ENCODE measurements around the gene SLC11A1.

Gene SLC11A1, protein sequence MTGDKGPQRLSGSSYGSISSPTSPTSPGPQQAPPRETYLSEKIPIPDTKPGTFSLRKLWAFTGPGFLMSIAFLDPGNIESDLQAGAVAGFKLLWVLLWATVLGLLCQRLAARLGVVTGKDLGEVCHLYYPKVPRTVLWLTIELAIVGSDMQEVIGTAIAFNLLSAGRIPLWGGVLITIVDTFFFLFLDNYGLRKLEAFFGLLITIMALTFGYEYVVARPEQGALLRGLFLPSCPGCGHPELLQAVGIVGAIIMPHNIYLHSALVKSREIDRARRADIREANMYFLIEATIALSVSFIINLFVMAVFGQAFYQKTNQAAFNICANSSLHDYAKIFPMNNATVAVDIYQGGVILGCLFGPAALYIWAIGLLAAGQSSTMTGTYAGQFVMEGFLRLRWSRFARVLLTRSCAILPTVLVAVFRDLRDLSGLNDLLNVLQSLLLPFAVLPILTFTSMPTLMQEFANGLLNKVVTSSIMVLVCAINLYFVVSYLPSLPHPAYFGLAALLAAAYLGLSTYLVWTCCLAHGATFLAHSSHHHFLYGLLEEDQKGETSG

GRCh38 chr2:218381916-218382366 lies at the start of gene SLC11A1:
Gene SLC11A1, plus strand, starts transcription at chr2:218382273. Its CDS starts 96 bp downstream, at chr2:218382369.
- DNase-seq (ENCODE audit: low read depth in 2 of 2), result no peak

DNA sequence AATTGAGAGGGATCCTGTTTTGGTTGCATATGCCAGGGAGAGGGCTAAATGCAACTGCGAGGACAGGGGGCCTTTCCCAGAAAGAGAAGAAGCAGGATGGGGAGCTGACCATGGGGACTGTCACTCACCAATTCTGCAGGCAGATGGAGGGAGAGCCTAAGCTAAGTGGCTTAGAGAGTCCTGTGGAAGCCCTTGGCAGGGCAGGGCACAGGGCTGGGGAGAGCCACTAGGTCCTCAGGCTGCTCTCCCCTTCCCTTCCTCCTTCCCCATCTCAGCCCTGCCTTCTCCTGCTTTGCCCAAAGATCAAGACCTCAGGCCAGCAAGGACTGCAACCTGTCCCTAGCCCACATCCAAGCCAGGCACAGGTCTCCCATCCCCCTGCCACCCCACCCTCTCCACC lies 49.8 kb upstream of the SLC11A1 start:
- no peak for DNase-seq (ENCODE audit: low read depth in 2 of 2)

- DNase-seq (ENCODE audit: low read depth in 2 of 2), result no peak
Measured at GRCh38 chr2:218332920-218333645, 49.0 kb upstream of the SLC11A1 start.

GRCh38 chr2:218334531-218334930 lies 47.5 kb upstream of the SLC11A1 start:
- no peak for DNase-seq (ENCODE audit: low read depth in 2 of 2)

DNA sequence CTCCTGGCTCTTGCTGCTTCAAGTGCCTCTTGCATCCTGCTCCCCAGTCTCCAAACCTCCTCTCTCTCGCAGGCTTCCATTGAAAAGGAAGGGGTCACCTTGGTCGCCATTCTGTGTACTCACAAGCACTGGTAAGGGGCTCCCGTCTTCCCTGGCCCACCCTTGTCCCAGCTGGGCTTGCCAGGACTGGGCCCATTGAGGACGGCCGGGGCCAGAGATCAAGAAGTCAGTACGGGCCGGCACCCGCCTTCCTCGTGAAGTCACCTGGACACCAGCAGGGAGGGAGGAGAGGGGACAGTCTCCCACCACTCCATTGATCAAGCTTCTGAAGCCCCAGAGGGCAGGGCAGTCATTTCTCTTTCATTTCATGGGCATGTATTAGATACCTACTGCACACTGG lies 41.4 kb upstream of the SLC11A1 start:
- DNase-seq (ENCODE audit: low read depth in 2 of 2), result no peak

DNA sequence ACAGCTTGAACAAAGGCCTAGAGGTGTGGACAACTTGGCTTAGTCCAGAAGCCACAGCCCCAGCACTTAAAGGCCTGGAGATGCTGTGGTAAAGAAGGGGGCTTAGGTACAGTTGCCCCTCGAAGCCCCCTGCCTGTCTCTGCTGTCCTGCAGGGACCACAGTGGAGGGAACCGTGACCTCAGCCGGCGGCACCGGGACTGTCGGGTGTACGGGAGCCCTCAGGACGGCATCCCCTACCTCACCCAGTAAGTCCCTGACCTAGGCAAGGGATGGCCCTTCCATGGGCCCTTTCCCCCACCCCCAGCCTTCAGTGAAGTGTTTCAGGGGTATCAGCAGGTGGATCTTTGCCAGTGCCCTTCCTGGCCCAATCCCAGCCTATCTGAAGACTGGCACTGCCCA lies 40.7 kb upstream of the SLC11A1 start:
- DNase-seq (ENCODE audit: low read depth in 2 of 2), result no peak

DNA sequence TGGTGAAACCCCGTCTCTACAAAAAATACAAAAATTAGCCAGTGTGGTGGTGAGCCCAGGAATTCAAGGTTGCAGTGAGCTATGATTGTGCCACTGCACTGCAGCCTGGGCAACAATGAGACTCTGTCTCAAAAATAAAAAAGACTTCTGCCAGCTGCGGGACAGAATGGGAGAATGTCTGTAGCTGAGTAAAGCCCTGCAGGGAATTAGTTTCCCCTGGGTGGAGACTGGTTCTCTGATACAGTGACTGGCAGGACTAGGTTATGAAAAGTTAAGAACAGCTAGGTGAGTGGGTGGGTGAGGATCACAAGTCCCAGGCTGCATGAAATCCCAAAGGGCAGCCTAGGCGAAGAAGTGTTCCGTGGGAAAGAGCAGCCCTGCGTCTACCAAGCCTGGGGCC lies 39.2 kb upstream of the SLC11A1 start:
- no peak for DNase-seq (ENCODE audit: low read depth in 2 of 2)

DNA sequence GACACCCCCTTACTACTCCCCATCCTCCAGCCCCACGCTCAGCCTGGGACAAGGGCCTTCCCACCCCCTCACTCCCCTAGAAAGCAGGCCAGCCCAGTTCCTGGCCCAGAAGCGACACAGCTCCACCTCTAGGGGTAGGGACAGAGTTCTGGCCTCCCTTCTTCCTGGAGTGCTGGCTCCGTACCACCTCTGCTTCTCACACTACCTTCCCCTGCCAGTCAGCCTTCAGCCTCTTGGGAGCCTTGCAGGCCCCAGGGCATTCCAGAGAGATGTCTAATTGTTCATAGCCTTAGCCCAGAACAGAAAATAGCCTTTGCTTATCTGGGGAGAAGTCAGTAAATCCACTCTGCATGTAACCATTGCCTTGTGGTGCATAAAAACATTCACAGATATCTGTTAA lies 38.5 kb upstream of the SLC11A1 start:
- DNase-seq (ENCODE audit: low read depth in 2 of 2), result no peak

GRCh38 chr2:218344090-218344754 lies 37.9 kb upstream of the SLC11A1 start:
- no peak for DNase-seq (ENCODE audit: low read depth in 2 of 2)

GRCh38 chr2:218344755-218345417 lies 37.2 kb upstream of the SLC11A1 start:
- no peak for DNase-seq (ENCODE audit: low read depth in 2 of 2)

GRCh38 chr2:218345491-218346236 lies 36.4 kb upstream of the SLC11A1 start:
- DNase-seq (ENCODE audit: low read depth in 2 of 2), result no peak

DNA sequence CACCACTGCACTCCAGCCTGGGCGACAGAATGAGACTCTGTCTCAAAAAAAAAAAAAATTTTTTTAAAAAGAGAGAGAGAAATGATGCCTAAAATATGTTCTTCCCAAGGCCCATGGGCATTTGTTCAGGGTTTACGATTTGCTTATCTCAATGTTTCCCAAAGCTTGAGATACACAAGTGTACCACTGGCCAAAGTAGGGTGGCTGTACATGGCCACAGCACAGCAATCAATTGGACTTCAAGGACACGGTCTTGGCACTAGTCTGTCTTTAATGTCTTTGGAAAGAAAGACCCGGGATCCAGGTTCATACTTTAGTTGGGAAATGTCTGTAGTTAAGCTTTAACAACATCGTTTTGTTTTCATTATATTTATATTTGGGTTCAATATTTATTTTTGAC lies 34.9 kb upstream of the SLC11A1 start:
- no peak for DNase-seq (ENCODE audit: low read depth in 2 of 2)

DNA sequence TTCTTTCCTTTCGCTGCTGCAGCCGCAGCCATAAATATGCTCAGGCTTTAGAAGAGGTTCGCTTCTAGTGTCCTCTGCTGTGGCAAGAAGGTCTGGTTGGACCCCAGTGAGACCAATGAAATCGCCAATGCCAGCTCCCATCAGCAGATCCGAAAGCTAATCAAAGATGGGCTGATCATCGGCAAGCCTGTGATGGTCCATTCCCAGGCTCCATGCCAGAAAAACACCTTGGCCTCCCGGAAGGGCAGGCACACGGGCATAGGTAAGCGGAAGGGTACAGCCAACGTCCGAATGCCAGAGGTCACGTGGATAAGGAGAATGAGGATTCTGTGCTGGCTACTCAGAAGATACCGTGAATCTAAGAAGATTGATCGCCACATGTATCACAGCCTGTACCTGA lies 28.0 kb upstream of the SLC11A1 start:
- no peak for DNase-seq (ENCODE audit: low read depth in 2 of 2)

DNA sequence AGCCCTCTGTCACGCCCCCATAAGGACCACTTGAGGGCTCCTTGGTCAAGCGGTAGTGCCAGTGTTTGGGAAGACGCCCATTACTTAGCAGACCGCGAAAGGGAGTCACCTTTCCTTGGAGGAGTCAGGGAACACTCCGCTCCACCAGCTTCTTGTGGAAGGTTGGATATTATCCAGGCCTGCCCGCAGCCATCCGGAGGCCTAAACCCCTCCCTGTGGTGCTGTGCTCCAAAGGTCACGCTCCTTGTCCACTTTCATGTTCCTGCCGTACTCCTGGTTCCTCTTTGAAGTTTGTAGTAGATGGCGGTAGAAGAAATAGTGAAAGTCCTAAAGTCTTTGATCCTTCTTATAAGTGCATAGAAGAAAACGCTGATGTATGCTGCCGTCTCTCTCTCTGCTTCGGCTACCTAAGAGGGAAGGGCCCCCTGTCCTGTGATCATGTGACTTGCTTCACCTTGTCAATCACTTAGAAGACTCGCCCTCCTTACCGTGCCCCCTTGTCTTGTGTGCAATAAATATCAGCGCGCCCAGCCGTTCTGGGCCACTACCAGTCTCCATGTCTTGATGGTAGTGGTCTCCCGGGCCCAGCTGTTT lies 27.1 kb upstream of the SLC11A1 start:
- no peak for DNase-seq (ENCODE audit: low read depth in 2 of 2)

- DNase-seq (ENCODE audit: low read depth in 2 of 2), result no peak
Measured at GRCh38 chr2:218357236-218358177, 24.6 kb upstream of the SLC11A1 start.

- no peak for DNase-seq (ENCODE audit: low read depth in 2 of 2)
Measured at GRCh38 chr2:218360453-218360852, 21.6 kb upstream of the SLC11A1 start.

DNA sequence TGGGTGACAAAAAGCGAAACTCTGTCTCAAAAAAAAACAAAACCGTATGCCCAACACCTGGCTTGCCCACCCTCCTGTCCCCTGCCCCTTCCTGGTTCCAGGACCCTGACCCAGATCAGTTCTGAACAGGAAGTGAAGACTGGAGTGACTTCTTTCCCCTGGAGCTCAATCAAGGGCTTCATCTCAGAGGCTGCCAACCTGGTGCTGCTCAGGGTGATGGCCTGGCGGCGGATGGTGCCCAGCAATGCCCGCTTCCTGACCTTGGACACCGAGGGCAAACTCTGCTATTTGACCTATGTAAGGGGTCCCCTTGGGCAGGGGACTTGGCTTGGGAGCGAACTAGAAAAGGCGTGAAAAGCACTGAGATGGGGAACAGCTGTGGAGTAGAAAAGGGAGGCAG lies 19.5 kb upstream of the SLC11A1 start:
- DNase-seq (ENCODE audit: low read depth in 2 of 2), result no peak

- DNase-seq (ENCODE audit: low read depth in 2 of 2), result no peak
Measured at GRCh38 chr2:218363736-218364135, 18.3 kb upstream of the SLC11A1 start.

GRCh38 chr2:218364196-218364595 lies 17.9 kb upstream of the SLC11A1 start:
- no peak for DNase-seq (ENCODE audit: low read depth in 2 of 2)

Measured in stimulated activated CD8-positive, alpha-beta memory T cell treated with anti-CD3 and anti-CD28 coated beads, Interleukin-2, amount 100 ng/mL, for 1 hour (primary cell).